GM19238 (cell line): Measurements from ENCODE around the gene DLGAP4.
A peak's percentile ranks its signal among the peaks of the same experiment; 100 is the strongest.

ENCODE experiments used
- DNase-seq: peaks from one replicate; pipeline ENCODE4 v3.0.0; 2011; ENCODE audit warnings: low spot score; ENCODE audit not compliant: insufficient read length

Gene DLGAP4

GRCh38 chr20:36400909-36401735 is 95.0 kb downstream of the DLGAP4 start:
- DNase-seq: no peak

DNA sequence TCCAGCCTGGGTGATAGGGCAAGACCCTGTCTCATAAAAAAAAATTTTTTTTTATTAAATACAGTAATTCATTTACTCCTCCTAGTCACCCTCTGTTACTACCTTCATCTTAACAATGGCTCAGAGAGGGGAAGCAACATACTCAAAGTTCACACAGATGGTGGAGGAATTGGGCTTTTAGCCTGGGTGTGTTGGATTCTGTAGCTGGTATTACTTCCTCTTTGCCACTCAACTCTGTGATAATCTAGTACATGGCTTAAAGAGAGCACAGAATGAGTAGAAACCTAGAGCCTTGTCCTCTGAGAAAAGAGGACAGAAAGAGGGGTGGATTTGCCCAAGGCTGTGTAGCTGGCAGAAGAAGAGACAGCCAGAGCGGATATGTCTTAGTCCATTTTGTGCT is 96.6 kb downstream of the DLGAP4 start:
- DNase-seq: no peak

DNA sequence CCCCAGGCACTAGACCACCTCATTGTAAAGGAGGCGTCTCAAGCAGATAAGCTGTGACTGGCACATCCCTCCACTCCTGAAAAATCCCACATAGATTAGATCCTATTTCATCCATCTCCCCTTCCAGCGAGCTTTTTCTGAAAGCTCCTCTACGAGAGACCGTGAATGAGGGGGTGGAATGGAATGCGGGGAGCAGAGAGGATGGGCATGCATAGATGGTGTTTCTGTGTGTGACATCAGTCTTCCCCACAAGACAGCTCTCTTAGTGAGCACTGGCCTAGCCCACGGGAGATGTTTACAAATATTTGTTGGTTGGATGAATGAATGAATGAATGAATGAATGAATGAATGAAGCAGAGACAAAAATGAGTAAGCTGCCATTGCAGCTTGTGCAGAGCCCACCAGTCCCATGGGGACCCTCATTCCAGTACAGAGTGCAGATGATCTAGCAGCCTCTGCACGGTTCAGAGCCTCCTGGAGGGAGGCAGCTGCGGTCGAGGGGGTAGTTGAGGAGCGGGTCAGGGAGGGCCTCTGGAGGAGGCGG is 98.4 kb downstream of the DLGAP4 start:
- DNase-seq: no peak

- DNase-seq: no peak
Observed at GRCh38 chr20:36405255-36405654, 99.1 kb downstream of the DLGAP4 start.

GRCh38 chr20:36407199-36407733 is 101.1 kb downstream of the DLGAP4 start:
- no peak for DNase-seq

DNA sequence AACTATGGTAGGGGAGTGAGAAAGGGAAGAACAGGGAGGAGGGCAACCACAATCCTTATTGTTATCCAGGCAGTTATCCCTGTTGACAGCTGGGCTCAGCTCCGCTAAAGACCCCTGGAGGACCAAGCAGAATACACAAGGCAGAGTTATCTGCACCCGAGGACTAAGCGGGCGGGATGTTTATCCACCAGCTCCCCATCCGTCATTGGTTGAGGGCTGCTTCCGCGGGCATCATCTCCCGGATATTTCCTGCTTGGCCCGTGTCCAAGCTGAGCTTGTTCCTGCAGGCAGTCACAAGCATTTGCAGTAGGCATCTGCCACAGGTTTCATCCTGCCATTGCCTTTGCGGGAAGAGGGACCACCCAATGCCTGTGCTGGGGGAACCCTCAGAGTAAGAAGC is 102.1 kb downstream of the DLGAP4 start:
- no peak for DNase-seq

GRCh38 chr20:36411861-36412454 is 105.8 kb downstream of the DLGAP4 start:
- no peak for DNase-seq

DNA sequence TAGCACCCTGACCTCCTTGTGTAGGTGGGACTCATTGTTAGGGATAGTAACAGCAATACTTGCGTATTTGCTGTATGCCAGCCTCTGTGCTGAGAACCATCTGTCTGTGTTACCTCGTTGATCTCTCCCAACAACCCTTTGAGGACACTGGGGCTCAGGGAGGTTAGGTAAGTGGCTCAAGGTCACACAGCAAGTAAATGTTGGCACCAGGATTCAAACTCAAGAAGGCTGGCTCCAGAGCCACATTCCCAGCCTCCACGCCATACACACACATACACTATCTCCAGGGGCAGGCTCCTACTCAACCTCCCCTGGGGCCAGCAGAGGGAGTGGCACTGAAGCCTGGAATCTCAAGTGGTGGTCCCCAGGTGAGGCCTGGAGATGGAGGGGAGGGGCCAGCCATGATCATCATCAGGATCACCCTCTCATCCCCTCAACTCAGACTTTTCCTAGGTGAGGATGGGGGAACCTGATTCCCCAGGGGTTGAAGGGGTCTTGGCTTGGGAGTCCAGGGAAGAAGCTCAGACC is 109.4 kb downstream of the DLGAP4 start:
- no peak for DNase-seq

DNA sequence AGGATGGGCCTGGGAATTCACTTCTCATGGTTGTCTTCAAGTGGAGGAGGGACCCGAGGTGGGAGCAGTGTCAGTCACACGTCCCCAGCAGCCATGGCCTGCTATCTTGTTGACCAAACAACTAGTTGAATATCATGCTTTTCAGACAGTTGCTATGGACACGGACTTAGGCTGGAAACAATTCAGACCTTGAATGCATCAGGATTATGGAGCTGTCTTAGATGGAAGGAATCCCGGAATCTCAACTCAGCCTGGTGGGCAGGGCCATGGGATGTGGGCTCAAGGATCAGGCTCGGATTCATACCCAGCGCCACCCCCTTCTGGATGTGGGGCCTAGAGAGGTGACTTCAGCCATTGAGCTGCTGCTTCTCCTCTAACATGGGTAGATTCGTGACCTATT is 112.6 kb downstream of the DLGAP4 start:
- no peak for DNase-seq

DNA sequence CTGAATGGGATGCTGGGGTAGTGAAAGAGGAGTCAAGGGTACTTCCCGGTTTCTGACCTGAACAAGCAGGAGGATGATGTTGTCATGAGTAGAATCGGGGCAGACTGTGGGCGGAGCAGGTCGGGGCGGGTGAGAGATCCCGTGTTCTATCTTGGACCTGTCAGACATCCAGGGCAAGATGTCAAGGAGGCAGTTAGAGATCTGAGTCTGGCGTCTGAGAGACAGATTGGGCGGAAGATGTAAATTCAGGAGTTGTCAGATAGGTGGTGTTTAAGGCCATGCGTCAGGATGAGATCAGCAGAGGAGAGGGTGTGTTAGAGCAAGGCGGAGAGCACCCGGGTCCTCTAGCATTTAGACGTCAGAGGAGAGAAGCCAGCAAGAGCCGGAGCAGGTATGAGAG is 115.5 kb downstream of the DLGAP4 start:
- DNase-seq: no peak

GRCh38 chr20:36424314-36424713 is 118.2 kb downstream of the DLGAP4 start:
- no peak for DNase-seq

GRCh38 chr20:36425166-36425565 is 119.0 kb downstream of the DLGAP4 start:
- DNase-seq: no peak

GRCh38 chr20:36431604-36432003 is 125.5 kb downstream of the DLGAP4 start:
- no peak for DNase-seq

- no peak for DNase-seq
Observed at GRCh38 chr20:36432096-36432495, 126.0 kb downstream of the DLGAP4 start.

- DNase-seq: no peak
Observed at GRCh38 chr20:36434383-36434782, 128.2 kb downstream of the DLGAP4 start.

GRCh38 chr20:36435124-36435523 is 129.0 kb downstream of the DLGAP4 start:
- no peak for DNase-seq

DNA sequence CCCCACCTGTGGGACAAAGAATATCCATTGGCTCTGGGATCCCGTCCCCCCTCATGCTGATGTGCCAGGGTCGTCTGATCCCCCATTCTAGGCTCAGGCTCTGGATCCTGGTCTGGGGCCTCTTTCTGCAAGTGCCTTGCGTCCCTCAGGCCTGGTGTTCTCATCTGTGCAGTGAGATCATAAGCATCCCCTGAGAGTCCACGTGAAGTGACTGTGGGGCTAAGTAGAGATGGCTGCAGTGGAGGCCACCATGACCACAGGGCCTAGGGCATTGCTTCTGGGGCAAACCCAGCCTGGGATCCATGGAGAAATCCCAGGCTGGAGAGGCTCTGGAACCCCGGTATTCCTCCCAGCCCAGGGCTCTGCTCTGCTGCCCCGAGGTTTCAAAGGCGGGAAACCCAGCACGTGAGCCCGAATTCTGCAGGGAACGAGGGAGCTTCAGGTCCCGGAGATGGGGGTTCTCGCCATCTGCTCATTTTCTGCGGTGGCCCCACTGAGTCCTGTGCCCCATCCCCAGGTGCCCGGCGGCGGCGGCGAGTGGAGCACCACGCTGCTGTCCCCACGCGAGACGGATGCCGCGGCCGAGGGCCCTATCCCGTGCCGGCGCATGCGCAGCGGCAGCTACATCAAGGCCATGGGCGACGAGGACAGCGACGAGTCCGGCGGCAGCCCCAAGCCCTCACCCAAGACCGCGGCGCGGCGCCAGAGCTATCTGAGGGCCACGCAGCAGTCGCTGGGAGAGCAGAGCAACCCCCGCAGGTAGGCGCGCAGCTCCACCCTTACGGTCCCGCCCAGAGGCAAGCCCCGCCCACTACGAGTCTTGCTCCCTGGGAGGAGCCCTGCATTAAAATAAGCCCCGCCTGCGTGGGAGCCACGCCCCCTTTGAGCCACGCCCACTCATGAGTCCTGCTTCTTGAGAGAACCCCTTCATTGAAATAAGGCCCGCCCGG is 129.7 kb downstream of the DLGAP4 start:
- DNase-seq: peak; percentile 44

DNA sequence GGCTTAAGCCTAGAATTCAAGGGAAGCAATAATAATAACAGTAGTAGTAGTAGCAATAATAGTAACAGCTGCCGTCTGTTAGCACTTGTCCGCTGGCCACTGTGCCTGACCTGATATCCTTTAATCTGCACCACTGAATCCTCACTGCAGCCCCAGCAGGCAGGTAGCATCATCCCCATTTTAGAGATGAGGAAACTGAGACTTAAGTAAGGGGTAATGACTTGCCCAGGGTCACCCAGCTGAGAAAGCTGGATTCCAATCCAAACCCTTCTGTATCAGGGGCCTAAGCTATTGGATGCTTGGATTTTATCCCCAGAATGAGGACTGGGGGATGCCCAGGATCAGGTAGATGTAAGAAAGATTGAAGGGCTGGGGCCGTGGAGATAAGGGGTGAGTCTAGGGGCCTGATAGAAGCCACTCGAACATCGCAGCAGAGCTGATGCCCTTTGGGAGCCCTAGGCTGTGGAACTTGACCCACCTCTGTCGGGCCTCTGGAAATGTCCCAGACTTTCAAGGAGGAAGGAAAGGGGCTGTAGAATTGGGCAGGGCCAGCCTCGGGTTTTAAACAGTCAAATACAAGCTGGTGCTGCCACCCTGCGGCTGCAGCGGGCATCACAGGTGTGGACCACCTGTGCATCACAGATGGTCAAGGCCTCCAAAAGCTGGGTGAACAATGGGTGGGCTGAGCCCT is 133.0 kb downstream of the DLGAP4 start:
- DNase-seq: peak; percentile 73

DNA sequence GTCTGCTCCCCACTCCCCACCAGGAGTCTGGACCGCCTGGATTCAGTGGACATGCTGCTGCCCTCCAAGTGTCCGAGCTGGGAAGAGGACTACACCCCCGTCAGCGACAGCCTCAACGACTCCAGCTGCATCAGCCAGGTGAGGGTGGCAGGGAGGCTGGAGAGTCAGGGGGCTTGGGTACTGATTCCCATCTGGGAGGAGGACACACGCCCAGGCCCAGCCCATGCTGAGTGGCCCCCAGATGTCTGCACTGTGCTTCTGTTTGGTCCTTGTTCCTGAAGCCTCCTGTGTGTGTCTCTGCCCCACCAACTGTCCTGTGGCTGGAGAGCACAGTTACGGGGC is 133.6 kb downstream of the DLGAP4 start:
- DNase-seq: no peak

- DNase-seq: no peak
Observed at GRCh38 chr20:36440370-36441026, 134.4 kb downstream of the DLGAP4 start.
